ENCODE results near the gene PEX5.

PEX5 gene

GRCh38 chr12:7189398-7190267, at the start of gene PEX5:
Gene PEX5 (plus strand): TSS chr12:7189686. CDS start chr12:7190378, 692 bp downstream.
- no peaks in the 10 kb centered on the region for H3K36me3 ChIP-seq (ENCODE audit: insufficient read depth, low read length)

GRCh38 chr12:7141351-7142005, 48.0 kb upstream of the PEX5 start:
- Histone ChIP-seq H3K4me3 (ENCODE audit: low read length, poor library complexity, severe bottlenecking) (no peak overlapping the region), H3F3A (ENCODE audit: low read depth) (no peaks in the 10 kb centered on the region), H3K27me3 (ENCODE audit: insufficient read depth, low read length, poor library complexity, severe bottlenecking) (no peaks in the 10 kb centered on the region), H2AFZ (ENCODE audit: low read length) (no peak overlapping the region), H3K36me3 (ENCODE audit: insufficient read depth, low read length) (peaks cover 64% of the 10 kb centered on the region; the same call in 1 of the 2 replicates), H3K4me2 (ENCODE audit: low read depth, low read length, poor library complexity, severe bottlenecking) (no peak overlapping the region), H3K9ac (ENCODE audit: low read depth, low read length, poor library complexity, severe bottlenecking) (no peak overlapping the region), H4K20me1 (ENCODE audit: insufficient read depth, low read length, poor library complexity, severe bottlenecking) (no peaks in the 10 kb centered on the region), H3K4me1 (ENCODE audit: insufficient read depth, low read length, poor library complexity, severe bottlenecking) (no peaks in the 10 kb centered on the region), H3K79me2 (ENCODE audit: insufficient read depth, low read length) (no peaks in the 10 kb centered on the region), H3K9me3 (ENCODE audit: insufficient read depth, low read depth, low read length) (no peaks in the 10 kb centered on the region), H3K9me2 (replicated peaks; ENCODE audit: low read depth, low read length) (no peaks in the 10 kb centered on the region)
- no peak for TF ChIP-seq CTCF (conservative IDR thresholded peaks at IDR 0.05; ENCODE audit: low read length)
- no peak for TF ChIP-seq EZH2phosphoT487 (IDR thresholded peaks at IDR 0.05; ENCODE audit: borderline replicate concordance)

More at GRCh38 chr12:7189398-7190267, at the start of gene PEX5:
- peaks cover 5% of the 10 kb centered on the region for H4K20me1 ChIP-seq (ENCODE audit: insufficient read depth, low read length, poor library complexity, severe bottlenecking)
- peak within 1 kb of the TSS; percentile 97 for H3K4me2 ChIP-seq (ENCODE audit: low read depth, low read length, poor library complexity, severe bottlenecking)
- H2AFZ ChIP-seq (ENCODE audit: low read length), result peak within 1 kb of the TSS; percentile 97
- H3K27me3 ChIP-seq (ENCODE audit: insufficient read depth, low read length, poor library complexity, severe bottlenecking), result no peaks in the 10 kb centered on the region
- no peaks in the 10 kb centered on the region for H3K9me3 ChIP-seq (ENCODE audit: insufficient read depth, low read depth, low read length)
- H3K4me1 ChIP-seq (ENCODE audit: insufficient read depth, low read length, poor library complexity, severe bottlenecking), result peaks cover 75% of the 10 kb centered on the region
- H3K4me3 ChIP-seq (ENCODE audit: low read length, poor library complexity, severe bottlenecking), result peak within 1 kb of the TSS; percentile 79
- no peaks in the 10 kb centered on the region for H3K9me2 ChIP-seq (replicated peaks; ENCODE audit: low read depth, low read length)
- peaks cover 6% of the 10 kb centered on the region; the same call in 1 of the 2 replicates for H3F3A ChIP-seq (ENCODE audit: low read depth)
- H3K9ac ChIP-seq (ENCODE audit: low read depth, low read length, poor library complexity, severe bottlenecking), result peak within 1 kb of the TSS; percentile 81
- H3K79me2 ChIP-seq (ENCODE audit: insufficient read depth, low read length), result peaks cover 39% of the 10 kb centered on the region; the same call in 1 of the 2 replicates
- no peak for TF ChIP-seq EZH2phosphoT487 (IDR thresholded peaks at IDR 0.05; ENCODE audit: borderline replicate concordance)
- TF ChIP-seq CTCF (conservative IDR thresholded peaks at IDR 0.05; ENCODE audit: low read length), result no peak

- H3K36me3 ChIP-seq (ENCODE audit: insufficient read depth, low read length), result peaks cover 64% of the 10 kb centered on the region; the same call in 1 of the 2 replicates
- no peaks in the 10 kb centered on the region for H3K27me3 ChIP-seq (ENCODE audit: insufficient read depth, low read length, poor library complexity, severe bottlenecking)
- H3K79me2 ChIP-seq (ENCODE audit: insufficient read depth, low read length), result no peaks in the 10 kb centered on the region
- H3K4me3 ChIP-seq (ENCODE audit: low read length, poor library complexity, severe bottlenecking), result no peak overlapping the region
- no peaks in the 10 kb centered on the region for H3K9me2 ChIP-seq (replicated peaks; ENCODE audit: low read depth, low read length)
- H3K9ac ChIP-seq (ENCODE audit: low read depth, low read length, poor library complexity, severe bottlenecking), result no peak overlapping the region
- no peak overlapping the region for H2AFZ ChIP-seq (ENCODE audit: low read length)
- H3K4me1 ChIP-seq (ENCODE audit: insufficient read depth, low read length, poor library complexity, severe bottlenecking), result no peaks in the 10 kb centered on the region
- H3K4me2 ChIP-seq (ENCODE audit: low read depth, low read length, poor library complexity, severe bottlenecking), result no peak overlapping the region
- TF ChIP-seq CTCF (conservative IDR thresholded peaks at IDR 0.05; ENCODE audit: low read length) (peak; percentile 88), EZH2phosphoT487 (IDR thresholded peaks at IDR 0.05; ENCODE audit: borderline replicate concordance) (no peak)
- no peaks in the 10 kb centered on the region for H3F3A ChIP-seq (ENCODE audit: low read depth)
- H3K9me3 ChIP-seq (ENCODE audit: insufficient read depth, low read depth, low read length), result no peaks in the 10 kb centered on the region
- H4K20me1 ChIP-seq (ENCODE audit: insufficient read depth, low read length, poor library complexity, severe bottlenecking), result no peaks in the 10 kb centered on the region
Observed at GRCh38 chr12:7142056-7142644, 47.3 kb upstream of the PEX5 start.

All from Loucy (cell line).